ENCODE data around the gene SNX20. TPM values are rescaled to one million over a fixed set of nuclear protein-coding genes. Genes with fewer than 3 reads are reported as not detected.

SNX20 gene
- total RNA-seq, 6 experiments from 2014 or later = 0.31 to 1.9 (median 0.71) TPM

DNA sequence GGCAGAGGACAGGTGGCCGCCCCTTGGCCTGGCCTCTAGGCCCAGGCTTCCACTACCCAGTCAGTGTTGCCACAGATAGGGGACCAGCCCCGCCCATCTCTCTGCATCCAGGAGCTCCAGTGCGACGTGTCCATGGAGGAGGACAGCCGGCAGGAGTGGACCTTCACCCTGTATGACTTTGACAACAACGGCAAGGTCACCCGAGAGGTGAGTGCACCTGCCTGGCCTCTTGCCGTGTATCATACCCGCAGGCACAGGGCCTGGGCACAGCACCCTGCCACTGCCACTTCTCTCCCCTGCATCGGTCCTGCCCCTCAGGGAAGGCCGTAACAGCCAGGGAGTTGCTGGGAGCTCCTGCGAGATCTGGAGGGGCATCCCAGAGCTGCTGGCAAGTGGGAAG is 55.7 kb downstream of the SNX20 start:
- Histone ChIP-seq H3K4me3 (no peak overlapping the region), H3K4me1 (peaks cover 0 to 7% (median 0%) of the 10 kb centered on the region in 4 donors), H3K27ac (no peak overlapping the region), H3K27me3 (no peaks in the 10 kb centered on the region), H3K36me3 (no peaks in the 10 kb centered on the region), H3K9me3 (no peaks in the 10 kb centered on the region)
- intact Hi-C loops (cut with DNase I) = no loop called here
- TF ChIP-seq POLR2A (IDR thresholded peaks at IDR 0.05) = no peak
- TF ChIP-seq, protein P1, sequence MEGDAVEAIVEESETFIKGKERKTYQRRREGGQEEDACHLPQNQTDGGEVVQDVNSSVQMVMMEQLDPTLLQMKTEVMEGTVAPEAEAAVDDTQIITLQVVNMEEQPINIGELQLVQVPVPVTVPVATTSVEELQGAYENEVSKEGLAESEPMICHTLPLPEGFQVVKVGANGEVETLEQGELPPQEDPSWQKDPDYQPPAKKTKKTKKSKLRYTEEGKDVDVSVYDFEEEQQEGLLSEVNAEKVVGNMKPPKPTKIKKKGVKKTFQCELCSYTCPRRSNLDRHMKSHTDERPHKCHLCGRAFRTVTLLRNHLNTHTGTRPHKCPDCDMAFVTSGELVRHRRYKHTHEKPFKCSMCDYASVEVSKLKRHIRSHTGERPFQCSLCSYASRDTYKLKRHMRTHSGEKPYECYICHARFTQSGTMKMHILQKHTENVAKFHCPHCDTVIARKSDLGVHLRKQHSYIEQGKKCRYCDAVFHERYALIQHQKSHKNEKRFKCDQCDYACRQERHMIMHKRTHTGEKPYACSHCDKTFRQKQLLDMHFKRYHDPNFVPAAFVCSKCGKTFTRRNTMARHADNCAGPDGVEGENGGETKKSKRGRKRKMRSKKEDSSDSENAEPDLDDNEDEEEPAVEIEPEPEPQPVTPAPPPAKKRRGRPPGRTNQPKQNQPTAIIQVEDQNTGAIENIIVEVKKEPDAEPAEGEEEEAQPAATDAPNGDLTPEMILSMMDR (IDR thresholded peaks at IDR 0.05) = no peak
- WGBS (ENCODE audit: insufficient coverage, low coverage, low lambda C conversion rate, missing lambda C conversion rate) = no CpG with 5 or more reads among the region's 12 CpGs
- ATAC-seq = no peak
- no peak for DNase-seq

DNA sequence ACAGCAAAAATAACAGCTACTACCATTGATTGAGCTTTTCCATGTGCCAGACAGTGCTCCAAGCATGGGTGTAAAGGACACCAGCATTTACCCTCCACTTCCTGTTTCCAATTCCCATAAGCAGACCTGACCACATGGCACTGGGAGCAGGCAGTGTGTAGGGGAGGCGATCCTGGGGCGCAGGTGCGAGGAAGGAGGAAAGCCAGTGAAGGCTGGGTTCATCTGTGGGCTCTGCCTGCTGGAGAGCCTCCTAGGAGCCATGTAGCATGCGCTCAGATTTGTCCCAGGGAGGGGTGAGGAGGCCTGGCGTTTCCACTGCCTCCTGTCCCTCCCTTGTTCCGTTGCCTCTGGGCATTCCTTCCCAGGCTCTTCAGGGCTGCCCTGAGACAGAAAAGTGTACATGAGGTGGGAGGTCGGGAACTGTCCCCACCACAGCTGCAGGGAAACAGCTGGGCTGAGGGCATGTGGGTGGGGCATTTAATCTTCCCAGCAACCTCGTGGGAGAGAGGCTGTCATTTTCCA is 56.6 kb downstream of the SNX20 start:
- 82% methylated on average over 4 of the region's 8 CpGs for WGBS (ENCODE audit: insufficient coverage, low coverage, low lambda C conversion rate, missing lambda C conversion rate)
- H3K9me3 ChIP-seq = no peaks in the 10 kb centered on the region
- no peak overlapping the region for H3K4me3 ChIP-seq
- ATAC-seq (no peak), DNase-seq (no peak)
- no peaks in the 10 kb centered on the region for H3K36me3 ChIP-seq
- no peaks in the 10 kb centered on the region for H3K27me3 ChIP-seq
- H3K27ac ChIP-seq = no peak overlapping the region
- intact Hi-C loops (cut with DNase I) = no loop called here
- peaks cover 0 to 7% (median 0%) of the 10 kb centered on the region in 4 donors for H3K4me1 ChIP-seq
- TF ChIP-seq, protein P1 (IDR thresholded peaks at IDR 0.05) = no peak
- no peak for TF ChIP-seq POLR2A (IDR thresholded peaks at IDR 0.05)

DNA sequence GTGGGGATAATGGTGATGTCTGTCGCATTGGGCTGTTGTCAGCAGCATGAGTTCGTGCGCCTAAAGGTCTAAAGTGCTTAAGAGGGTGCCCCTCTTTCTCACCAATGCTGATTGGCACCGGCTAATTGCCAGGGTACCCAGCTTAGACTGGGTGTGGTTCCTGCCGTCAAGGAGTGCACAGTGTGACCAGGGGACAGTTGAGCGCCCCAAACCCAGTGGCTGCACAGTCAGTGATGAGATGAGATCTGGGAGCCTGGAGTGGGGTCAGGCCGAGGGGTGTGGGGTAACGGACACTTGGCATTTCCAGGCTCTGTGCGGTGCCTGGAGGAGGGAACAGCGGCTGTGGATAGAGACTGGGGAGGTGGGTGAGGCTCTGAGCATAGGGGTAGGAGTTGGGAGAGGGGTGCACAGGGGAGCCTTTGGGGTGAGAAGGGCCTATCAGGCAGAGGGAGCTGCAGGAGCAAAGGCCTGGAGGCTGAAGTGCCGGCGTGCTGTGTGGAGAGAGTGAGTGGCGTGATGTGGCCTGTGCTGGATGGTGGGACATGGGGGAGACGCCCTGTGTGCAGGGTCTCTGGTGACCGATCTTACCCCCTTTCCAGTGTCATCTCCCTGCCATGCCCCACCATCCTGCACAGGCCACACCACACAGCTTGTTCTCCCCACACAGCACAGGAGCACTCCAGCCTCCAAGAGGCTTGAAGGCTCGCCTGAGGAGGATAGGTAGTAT is 58.3 kb downstream of the SNX20 start:
- no peaks in the 10 kb centered on the region for H3K9me3 ChIP-seq
- no peaks in the 10 kb centered on the region for H3K36me3 ChIP-seq
- no peaks in the 10 kb centered on the region for H3K27me3 ChIP-seq
- WGBS (ENCODE audit: insufficient coverage, low coverage, low lambda C conversion rate, missing lambda C conversion rate) = 94% methylated on average over 4 of the region's 16 CpGs
- TF ChIP-seq POLR2A (IDR thresholded peaks at IDR 0.05) = no peak
- TF ChIP-seq, protein P1 (IDR thresholded peaks at IDR 0.05) = no peak
- H3K4me1 ChIP-seq = peaks cover 0 to 7% (median 0%) of the 10 kb centered on the region in 4 donors
- H3K4me3 ChIP-seq = no peak overlapping the region
- intact Hi-C loops (cut with DNase I) = no loop called here
- DNase-seq (no peak), ATAC-seq (no peak)
- H3K27ac ChIP-seq = no peak overlapping the region

DNA sequence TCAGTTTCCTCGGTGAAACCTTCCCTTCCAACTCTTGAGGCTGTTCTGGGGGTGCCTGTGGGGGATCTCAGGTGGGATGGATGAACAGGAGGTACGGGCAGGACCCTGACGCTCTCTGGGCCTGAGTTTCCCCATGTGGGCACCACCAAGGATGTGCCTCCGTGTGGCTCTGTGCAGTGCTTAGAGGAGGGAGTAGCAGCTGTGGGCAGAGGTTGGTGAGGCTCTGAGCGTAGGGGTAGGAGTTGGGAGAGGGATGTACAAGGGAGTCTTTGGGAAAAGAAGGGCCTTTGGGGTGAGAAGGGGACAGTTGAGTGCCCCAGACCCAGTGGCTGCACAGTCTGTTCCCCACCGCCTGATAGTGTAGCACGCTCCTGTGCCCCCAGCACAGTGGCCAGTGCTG is 59.1 kb downstream of the SNX20 start:
- intact Hi-C loops (cut with DNase I) = no loop called here
- H3K4me1 ChIP-seq = peaks cover 0 to 14% (median 3%) of the 10 kb centered on the region in 4 donors
- H3K27me3 ChIP-seq = no peaks in the 10 kb centered on the region
- no peaks in the 10 kb centered on the region for H3K9me3 ChIP-seq
- H3K27ac ChIP-seq = no peak overlapping the region
- TF ChIP-seq, protein P1 (IDR thresholded peaks at IDR 0.05) = no peak
- TF ChIP-seq POLR2A (IDR thresholded peaks at IDR 0.05) = no peak
- no peak for ATAC-seq
- no peak overlapping the region for H3K4me3 ChIP-seq
- 94% methylated on average over 2 of the region's 7 CpGs for WGBS (ENCODE audit: insufficient coverage, low coverage, low lambda C conversion rate, missing lambda C conversion rate)
- DNase-seq = no peak
- H3K36me3 ChIP-seq = no peaks in the 10 kb centered on the region

Other genes starting within 250 kb of the SNX20 start
- 1 to 10 TPM in 5 of 6 experiments, under 1 TPM in 1; 0.69 to 2.6 (median 2.1) TPM for gene NKD1, start 132.9 kb downstream of the SNX20 start, total RNA-seq
- gene NOD2, start 12.3 kb upstream of the SNX20 start, total RNA-seq = 1 to 10 TPM in 4 of 6 experiments, under 1 TPM in 2; 0.74 to 6.0 (median 1.4) TPM
- 10 to 100 TPM; 17.0 to 34.2 (median 19.5) TPM for gene CYLD, start 60.8 kb upstream of the SNX20 start, total RNA-seq